Hematopoietic multipotent progenitor cell (in vitro differentiated cells): ENCODE results near the gene DET1. TPM values are rescaled to one million over a fixed set of nuclear protein-coding genes. Genes with fewer than 3 reads are reported as not detected.
"Not testable (repeated sequence)": the region's sequence is repeated elsewhere in the genome, so short reads cannot be mapped to it uniquely, and the experiment has no call there.

Source experiments
- DNase-seq, 3 donors: peaks; one replicate each; pipeline ENCODE4 v3.0.0-alpha.2; 2011 to 2015; ENCODE audit warnings: low read depth in 2 of 3, low spot score in 2 of 3
- small RNA-seq: library from RNA; depleted of rRNA; stranded (forward); fragments of <200 nt; gene quantifications from one replicate; pipeline ENCODE3, GENCODE V24; 2012
- total RNA-seq: library from RNA; depleted of rRNA; stranded (reverse); fragments of >200 nt; gene quantifications from one replicate; pipeline ENCODE4 v1.2.3, GENCODE V29; 2012

DET1 gene
- total RNA-seq, 1 donor = 12.4 TPM

DNA sequence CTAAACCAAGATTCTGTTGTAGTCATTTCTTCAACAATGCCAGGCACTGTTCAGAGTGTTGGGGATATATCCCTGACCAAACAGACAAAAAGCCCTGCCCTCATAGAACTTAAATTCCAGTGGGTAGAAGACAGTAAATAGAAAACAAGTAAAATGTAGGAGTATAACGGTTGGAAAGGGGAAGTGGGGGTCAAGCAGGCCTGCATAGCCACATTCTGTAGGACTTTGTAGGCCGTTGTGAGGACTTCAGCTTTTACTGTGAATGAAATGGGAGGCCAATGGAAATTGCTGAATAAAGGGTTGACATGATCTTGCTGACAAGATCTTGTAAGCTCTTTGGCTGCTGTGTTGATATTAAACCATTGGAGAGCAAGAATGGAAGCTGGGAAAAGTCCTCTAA, 77.2 kb downstream of the DET1 start:
- DNase-seq = no peak

DNA sequence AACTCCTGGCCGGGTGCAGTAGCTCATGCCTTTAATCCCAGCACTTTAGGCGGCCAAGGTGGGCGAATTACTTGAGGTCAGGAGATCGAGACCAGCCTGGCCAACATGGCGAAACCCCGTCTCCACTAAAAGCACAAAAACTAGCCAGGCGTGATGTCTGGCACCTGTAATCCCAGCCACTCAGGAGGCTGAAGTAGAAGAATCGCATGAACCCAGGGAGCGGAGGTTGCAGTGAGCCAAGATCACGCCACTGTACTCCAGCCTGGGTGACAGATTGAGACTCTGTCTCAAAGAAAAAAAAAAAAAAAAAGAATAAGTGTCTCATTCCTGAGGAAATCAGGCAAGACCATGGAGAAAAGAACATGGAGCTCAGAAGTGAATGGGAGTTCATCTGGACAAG, 77.8 kb downstream of the DET1 start:
- DNase-seq = not testable (repeated sequence)

DNA sequence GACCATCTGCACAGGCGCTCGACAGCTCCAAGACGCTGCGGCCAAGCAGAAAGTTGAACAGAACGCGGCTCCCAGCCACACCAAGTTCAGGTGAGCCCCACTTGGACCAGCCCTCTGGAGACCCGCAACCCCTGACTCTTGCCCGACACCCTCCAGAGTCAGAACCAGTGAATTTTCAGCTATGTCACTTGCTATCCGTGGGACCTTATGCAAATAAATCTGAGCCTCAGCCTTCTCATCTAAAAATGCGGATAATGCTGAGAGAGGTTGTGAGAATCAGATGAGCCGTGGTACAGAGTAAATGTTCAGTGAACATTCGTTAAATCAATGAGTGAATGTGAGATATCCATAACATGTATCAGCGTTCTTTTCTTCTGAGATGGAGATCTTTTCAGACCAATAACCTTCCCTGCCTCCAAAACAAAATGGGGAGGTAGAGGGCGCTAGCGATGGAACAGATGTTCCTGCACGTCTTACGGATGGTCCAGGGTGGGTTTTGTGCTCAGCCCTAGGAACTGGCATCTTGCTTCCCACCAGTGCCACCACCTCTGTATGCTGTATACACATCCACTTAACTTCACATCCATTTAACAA, 78.4 kb downstream of the DET1 start:
- peak in 2 of 3 donors; percentile 9 to 16 for DNase-seq

DNA sequence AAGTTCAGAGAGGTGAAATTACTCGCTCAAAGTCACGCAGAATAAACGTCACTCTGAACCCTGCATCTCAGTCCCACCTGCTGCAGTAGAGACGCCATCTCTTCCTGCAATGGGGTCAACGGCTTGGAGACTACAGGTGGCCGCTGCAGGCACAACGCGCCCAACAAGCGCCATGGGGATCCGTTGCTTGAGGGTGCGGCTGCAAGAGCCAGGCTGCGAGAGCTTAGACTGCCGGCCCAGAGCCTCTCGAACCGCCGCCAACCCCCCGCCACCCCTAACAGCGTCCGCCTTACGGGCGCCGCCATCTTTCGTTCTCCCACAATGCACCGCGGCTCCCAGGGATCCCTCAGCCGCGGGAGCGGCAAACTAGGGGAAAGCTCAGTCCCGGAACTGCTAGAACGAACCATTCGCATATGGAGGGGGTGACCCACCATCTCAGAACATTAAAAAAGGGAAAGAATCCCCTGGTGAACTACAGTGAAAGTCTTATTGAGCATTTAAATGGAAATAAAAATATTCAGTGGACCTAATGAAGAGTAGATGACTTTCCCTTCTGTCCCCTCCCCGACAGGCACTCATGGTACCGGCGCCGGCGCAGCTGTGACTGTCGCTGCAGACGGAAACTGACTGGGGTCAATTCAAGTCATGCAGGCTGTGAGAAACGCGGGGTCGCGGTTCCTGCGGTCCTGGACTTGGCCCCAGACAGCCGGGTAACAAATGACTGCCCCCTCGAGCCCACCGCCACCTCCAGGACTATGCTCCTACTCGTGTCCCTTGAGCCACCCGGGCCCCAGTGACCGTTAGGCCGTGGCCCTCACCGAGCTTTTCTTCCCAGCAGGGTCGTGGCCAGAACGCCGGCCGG, 79.2 kb downstream of the DET1 start, which contains the start of the genes MRPL46 and MRPS11:
Gene MRPL46, minus strand, starts transcription at position 316 of the 862 bp plus-strand sequence. Its CDS starts 11 bp downstream, at position 305.
Gene MRPS11, plus strand, starts transcription at position 636 of the 862 bp plus-strand sequence. Its CDS starts 10 bp downstream, at position 646.
- peak; percentile 86 to 94 (median 90) for DNase-seq

DNA sequence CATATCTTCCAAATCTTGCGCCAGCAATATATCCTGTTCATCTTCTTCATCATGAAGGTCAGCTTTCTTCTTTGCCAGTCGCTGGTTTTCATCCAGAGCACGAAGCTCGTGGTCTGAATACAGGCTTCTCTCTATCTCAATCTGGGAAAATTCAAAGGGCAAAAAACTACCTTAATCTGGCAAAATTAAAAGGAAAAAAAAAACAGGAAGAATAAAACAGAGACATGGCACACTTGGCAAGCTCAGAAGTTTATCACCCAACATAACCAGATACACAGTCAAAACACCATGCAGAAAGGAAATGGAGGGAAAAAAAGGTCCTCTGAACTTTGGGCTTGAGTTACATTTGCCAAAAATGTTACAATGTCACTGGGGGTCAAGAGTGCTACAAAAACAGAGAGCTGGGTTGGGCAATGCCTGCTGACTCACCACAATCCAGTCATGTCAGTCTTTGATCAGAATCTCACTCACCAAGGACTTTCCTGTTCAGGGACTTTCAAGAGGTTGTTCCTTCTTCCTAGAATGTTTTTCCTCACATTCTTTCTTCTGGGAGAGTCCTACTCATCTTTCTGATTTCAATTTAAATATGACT, 80.8 kb downstream of the DET1 start:
- no peak for DNase-seq

DNA sequence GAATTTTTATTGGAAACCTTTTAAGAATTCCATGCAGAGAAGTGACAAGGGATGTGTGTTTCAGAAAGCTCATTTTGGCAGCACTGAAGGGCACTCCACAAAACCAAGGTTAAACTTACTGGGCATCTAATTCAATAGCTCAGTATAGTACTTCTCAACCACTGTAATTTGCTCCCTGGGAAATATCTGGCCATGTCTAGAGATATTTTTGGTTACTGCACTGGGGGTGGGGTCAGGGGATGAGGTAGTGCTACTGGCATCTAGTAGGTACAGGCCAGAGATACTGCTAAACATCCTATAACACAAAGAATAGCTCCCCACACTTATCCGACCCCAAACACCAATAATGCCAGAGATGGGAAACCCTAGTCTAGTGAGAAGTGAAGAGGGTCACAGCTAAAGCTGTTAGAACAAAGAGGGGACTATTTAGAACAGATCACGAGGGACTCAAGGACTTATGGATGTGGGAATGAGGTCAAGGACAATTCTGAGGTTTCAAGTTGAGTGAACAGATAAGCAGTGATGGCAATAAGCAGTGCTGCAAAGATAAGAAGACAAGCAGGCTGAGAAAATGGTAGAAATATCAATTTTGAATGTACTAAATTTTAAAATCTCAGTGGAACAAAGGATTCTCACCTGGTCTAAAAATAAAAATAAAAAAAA, 82.5 kb downstream of the DET1 start:
- no peak for DNase-seq

Small RNAs within 50 kb of the gene (small RNA-seq; reads per million reads assigned to genes)
- gene AC013489.2 = not detected

Other genes starting within 250 kb of the DET1 start
- 12.4 TPM for gene MRPL46, start 79.3 kb downstream of the DET1 start, total RNA-seq
- gene MRPS11, start 79.0 kb downstream of the DET1 start, total RNA-seq = 29.6 TPM
- 22.9 TPM for gene AEN, start 74.7 kb upstream of the DET1 start, total RNA-seq
- gene ISG20, start 92.3 kb upstream of the DET1 start, total RNA-seq = 40.7 TPM